Thyroid gland (tissue), 4 donors: Measurements from ENCODE around the gene IPO9.

Experiments used
- CTCF ChIP-seq, 6 experiments: fragments of 200-600 bp in 3 of 6; fragments of 450-650 bp in 3 of 6; sonication (generic) in 3 of 6; IDR thresholded peaks; one replicate each; pipeline ENCODE4 v1.5.1; 2016 to 2019; ENCODE audit warnings: antibody characterized with exemption in 6 of 6, mild to moderate bottlenecking in 2 of 6, inconsistent platforms in 1 of 6, moderate library complexity in 1 of 6
- POLR2A ChIP-seq, 2 donors: fragments of 450-650 bp; IDR thresholded peaks; one replicate each; pipeline ENCODE4 v1.6.1; 2017; ENCODE audit warnings: antibody characterized with exemption in 2 of 2, mild to moderate bottlenecking in 2 of 2, moderate library complexity in 1 of 2

GRCh38 chr1:201790261-201790660 lies 38.7 kb upstream of the IPO9 start:
- TF ChIP-seq POLR2A (IDR thresholded peaks at IDR 0.05): no peak
- no peak for TF ChIP-seq CTCF (IDR thresholded peaks at IDR 0.05)
